GM18867 (cell line): Measurements from ENCODE around the gene TOR1AIP2.
"Not testable (repeated sequence)": the region's sequence is repeated elsewhere in the genome, so short reads cannot be mapped to it uniquely, and the experiment has no call there.

Experiments
- ATAC-seq: cut with Tn5 transposase; IDR thresholded peaks from one replicate; pipeline ENCODE4 v1.9.1; 2021; ENCODE audit warnings: mild to moderate bottlenecking, moderate library complexity; ENCODE audit not compliant: unreplicated experiment

The TOR1AIP2 gene

DNA sequence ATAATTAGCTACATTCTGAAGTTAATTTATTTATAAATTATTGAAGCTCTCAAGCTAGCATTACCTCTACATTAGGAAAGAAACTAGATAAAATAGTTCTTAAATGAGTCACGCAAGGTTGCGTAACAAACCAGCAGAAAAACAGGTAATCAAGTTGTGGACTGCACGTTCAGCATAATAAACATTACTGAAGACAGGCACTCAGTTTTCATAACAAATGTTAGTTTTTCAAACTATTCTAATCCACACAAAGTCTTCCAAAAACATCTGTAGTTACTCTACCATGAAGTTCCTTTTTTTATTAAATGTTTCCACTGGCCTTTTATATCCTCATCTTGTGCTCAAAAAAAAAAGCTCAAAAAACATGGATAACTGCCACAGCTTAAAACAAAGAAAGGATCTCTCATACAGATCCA, 1.3 kb downstream of the TOR1AIP2 start:
- ATAC-seq = no peak

DNA sequence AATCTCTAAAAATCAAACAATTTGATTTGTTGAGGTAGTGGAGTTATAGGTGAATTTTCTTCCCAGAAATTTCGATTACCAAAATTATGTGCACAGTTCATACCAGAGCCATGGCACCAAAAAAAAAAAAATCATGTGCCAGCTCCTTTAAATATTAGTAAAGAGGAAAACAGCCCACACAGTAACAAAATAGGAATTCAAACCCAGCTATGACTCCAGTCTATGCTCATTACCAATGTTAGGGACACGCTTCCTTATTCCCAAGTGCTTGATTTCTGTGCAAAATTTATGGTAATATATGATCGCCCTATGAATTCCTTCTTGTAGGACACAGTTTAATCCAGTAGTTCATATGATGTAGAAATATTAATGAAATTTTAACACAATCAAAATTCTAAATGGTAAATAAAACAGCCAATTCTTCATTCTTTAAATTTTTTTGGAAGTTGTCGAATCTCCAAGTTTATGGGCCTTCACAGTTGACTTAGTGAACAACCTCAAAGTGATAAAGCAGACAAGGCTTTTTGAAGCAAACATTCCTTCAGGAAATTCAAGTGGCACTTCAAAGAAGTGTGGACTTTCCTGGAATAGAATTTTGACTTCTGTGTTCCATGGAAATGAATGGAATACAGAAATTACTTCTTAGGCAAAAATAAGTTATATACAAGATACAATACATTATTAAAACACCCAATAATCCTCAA, 1.9 kb downstream of the TOR1AIP2 start:
- ATAC-seq = no peak

DNA sequence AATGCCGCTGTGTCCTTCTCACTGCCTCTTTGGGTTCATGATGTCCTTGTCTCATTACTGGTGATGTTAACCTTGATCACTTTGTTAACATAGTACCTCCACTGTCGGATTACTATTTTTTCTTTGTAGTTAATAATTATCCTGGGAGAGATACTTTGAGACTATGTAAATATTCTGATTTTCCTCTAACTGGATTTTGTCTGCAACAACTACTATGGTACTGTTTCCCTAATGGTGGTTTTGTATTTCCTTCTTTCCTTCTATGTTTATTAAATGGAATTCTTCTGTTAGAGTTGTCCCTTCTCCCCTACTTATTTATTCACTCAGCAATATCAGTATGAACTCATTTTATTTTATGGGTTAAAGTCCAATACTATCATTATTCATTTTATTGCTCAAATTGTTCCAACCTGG, 4.2 kb downstream of the TOR1AIP2 start:
- no peak for ATAC-seq

DNA sequence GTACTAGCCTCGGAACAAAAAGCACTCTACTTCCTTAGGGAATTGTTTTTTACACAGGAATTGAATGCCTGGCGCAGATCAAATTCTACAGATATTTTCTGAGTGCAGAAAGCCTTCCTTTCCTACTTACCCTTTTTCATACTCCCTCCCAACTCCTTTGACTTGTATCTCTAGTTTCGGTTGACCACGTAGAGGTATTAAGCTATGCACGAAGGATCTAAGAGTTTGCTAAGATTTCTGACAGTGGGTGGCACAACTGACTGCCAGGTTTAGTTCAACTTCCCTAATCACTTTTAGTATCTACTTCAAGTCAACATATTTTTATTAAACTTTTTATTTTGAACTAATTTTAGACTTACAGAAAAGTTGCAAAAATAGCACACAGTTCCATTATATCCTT, 5.0 kb downstream of the TOR1AIP2 start:
- ATAC-seq = no peak

DNA sequence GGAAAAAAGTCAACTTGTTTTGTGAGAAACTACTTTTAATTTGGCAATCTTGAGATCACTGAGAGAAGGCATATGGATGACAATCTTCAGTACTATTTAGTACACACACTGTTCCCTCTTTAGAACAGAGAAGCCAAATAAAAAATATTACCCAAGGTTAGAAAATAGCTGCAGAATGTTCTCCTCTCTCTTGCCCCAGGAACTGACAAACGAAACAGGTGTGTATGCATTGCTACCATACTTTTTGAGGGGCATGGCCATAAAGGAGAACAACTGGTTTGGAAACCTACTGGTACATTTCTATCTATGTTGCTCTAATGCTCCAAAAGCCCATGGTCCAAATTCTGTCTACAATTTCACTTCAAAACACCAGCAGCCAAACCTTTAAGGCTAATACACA, 5.7 kb downstream of the TOR1AIP2 start:
- ATAC-seq = no peak

DNA sequence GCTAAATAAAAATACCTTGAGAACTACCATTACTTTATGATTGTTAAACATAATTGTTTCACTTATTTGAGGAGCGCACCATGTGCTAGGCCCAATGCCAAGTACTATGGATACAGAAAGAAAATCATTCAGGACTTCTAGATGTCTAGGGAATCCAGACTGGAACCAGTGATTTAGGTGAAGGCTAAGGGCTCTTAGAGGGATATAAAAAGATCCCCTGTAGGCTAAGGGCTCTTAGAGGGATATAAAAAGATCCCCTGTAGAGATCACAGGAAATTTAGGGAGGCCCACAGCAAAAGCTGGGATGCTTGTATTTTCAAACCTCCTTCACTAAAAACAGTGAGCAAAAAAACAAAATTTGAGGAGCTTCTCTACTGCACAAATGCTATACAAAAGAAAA, 6.7 kb downstream of the TOR1AIP2 start:
- ATAC-seq = no peak

DNA sequence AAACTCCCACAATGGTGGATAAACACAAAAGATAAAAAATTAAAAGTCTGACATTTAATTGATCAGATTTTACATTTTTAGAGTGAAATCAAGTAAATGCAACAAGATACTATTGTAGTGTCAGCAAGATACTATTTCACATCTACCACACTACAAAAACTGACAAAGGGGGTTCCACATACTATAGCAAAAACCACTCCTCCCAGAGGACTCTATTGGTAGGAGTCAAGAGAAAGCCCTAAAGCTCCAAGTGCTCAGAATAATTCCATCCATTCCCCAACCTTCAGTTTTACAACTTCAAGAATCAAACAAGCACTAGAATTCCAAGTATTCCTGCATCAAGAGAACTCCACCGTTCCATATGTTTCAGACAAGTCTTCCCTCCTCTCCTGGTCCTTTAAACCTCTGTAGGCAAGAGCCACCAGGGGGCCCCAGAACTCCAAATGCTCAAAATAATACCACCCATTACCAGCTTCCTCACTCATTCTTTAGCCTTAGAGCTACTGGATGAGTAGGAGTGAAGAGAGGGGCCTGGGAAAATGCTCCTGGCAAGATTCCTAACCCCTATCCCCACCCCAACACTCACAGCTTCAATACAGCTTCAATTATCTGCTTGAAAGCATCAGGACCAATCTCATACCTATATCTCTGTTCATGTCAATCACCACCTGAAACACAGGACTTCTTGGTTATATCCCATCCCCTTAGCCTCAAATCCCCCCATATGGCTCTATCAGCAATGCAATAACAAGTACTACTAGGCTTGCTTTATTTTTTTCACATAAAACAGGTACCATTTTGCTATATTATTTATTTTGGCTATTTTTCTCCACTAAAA, 9.9 kb downstream of the TOR1AIP2 start:
- ATAC-seq = peak; percentile 71

DNA sequence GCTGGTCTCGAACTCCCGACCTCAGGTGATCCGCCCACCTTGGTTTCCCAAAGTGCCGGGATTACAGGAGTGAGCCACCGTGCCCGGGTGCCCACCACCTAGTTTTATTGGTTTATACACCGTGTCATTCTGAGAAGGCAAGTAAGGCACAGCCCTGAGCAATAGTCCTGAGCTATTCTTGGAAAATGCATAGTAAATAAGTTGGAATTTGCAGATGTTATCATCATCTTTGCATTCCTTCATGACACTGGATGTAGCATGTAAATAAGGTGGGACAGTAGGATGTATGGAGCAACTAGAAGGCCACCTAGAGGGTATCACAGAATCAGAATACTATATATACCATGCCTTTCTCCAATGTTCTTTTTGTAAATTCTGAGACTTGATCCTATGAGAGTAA, 11.0 kb downstream of the TOR1AIP2 start:
- ATAC-seq = no peak

DNA sequence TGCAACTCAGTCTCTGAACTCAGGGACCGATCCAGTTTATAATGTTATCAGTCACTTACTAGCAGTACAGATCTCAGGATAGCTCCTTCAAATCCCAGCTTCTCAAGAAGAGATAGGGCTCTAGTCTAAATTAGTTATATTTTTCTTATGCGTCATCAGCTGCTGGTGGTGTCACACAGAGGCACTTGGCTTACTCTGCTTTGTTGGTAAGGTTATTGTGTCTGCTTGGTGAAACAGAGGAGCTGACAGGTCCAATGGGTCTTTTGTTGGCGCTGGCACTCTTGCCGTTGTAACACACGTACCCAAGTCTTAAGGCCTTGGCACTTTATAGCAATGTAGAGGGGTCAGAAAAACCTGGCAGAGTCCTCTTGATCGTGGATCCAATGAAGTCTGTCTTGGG, 12.2 kb downstream of the TOR1AIP2 start:
- ATAC-seq = no peak

DNA sequence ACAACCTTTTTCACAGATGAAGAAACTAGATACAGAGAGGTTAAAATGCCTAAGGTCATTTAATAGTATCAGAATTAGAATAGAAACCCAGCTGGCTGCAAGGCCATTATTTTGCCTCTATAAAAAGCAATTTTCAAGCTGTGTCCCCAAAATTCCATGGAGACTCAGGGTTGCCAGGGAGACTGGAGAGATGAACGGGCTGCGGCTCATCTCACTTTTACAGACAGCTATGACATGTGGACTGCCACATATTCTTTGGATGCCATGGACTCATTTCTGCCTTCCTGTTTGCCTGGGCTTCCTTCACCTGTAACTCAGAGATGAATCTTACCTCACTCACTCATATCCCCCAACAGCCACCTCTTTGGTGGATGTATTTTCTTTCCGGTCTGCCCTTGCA, 17.0 kb downstream of the TOR1AIP2 start:
- no peak for ATAC-seq

DNA sequence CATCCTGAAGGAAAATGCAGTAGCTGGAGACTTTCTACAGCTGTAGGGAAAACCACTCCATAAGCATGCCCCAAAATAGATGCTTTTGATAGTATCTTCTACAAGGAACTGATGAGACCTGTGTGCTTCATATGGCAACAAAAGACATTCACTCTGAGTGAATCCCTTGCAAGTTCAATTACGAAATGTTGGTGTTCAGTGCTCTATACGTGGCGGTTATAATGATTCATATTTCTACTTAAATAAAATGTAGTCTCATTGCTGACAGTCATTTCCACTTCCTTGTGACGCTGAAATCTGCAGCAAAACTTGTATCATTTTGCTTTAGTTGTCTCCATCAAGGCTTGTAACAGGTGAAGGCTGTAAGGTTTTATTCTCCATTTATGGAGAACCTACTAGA, 20.6 kb downstream of the TOR1AIP2 start:
- no peak for ATAC-seq

DNA sequence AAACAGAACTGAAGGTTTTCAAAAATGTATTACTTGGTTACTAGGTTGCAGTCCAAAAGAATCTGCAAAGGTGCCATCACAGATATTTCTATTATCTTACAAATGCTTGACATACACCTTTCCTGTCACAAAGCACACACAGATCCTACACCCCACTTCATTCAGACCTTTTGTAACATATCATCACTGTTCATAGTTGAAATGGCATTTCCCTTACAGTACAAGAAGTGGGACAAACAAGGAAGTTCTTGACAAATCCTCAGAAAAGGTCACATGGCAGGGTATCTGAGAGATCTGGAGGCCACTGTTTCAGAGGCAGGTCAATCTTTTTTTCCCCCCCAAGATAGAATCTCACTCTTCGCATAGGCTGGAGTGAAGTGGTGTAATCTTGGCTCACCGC, 21.3 kb downstream of the TOR1AIP2 start:
- no peak for ATAC-seq

DNA sequence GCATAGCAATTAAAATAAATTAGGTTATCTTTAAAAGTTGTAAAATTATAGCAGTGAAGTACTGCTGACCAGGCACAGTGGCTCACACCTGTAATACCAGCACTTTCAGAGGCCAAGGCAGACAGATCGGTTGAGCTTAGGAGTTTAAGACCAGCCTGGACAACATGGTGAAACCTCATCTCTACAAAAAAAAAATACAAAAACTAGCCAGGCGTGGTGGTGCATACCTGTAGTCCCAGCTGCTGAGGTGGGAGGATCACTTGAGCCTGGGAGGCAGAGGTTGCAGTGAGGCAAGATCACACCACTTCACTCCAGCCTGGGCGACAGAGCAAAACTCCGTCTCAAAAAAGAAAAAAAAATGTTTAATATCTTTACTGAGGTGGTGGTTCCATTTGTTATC, 21.8 kb downstream of the TOR1AIP2 start:
- ATAC-seq = not testable (repeated sequence)

DNA sequence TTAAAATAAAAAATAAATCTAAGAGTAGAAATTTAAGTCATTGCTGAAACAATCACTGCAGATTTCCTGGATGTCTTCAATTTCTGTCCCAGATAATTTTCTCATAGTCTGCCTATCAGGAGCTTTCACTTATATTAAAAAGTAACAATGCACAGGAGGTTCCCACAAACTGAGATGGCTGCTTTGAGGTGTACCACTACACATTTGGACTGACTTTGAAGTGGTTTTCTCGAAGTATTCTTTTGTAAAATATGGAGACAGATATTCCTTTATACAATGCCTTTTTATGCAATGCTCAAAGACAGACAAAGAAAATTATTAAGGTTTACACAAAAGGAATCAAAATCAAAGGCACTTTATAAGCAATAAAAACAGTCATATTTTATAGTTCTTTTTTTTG, 24.5 kb downstream of the TOR1AIP2 start:
- no peak for ATAC-seq

DNA sequence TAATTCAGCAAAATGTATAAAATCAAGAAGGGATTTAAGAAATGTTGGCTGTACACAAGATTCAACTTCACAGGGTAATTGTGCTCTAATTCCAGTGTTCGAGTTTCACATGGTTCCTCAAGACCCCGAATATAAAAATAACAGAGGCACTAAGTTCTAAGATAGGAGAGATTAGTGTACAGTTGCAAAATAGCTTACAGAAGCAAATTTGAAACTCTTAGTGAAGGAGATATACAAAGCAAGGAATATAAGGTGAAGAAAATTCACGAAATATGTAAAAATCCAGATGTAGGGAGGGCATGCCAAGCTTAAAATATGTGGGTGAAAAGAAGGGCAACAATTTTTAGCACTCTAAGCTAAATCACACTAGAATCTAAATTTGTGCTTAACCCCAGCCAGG, 29.4 kb downstream of the TOR1AIP2 start:
- no peak for ATAC-seq

DNA sequence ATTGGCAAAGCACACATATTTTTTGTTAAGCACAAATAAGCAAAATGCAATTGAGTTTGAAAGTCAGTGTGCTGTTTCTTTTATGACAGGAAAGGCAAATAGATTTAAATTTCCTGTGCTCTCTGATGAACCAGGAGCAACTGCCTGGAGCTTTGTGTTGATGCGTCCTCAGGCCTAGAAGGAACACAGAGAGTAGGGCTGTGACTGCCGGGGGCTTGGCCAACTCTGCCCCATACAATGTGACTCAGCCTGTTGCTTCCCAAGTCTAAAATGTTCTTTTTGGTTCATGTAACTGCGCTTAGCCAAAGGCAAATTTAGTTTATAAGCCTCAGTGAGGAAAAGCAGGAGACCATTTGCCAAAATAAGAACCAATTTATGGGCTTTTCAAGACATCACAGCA, 37.5 kb downstream of the TOR1AIP2 start:
- ATAC-seq = no peak

DNA sequence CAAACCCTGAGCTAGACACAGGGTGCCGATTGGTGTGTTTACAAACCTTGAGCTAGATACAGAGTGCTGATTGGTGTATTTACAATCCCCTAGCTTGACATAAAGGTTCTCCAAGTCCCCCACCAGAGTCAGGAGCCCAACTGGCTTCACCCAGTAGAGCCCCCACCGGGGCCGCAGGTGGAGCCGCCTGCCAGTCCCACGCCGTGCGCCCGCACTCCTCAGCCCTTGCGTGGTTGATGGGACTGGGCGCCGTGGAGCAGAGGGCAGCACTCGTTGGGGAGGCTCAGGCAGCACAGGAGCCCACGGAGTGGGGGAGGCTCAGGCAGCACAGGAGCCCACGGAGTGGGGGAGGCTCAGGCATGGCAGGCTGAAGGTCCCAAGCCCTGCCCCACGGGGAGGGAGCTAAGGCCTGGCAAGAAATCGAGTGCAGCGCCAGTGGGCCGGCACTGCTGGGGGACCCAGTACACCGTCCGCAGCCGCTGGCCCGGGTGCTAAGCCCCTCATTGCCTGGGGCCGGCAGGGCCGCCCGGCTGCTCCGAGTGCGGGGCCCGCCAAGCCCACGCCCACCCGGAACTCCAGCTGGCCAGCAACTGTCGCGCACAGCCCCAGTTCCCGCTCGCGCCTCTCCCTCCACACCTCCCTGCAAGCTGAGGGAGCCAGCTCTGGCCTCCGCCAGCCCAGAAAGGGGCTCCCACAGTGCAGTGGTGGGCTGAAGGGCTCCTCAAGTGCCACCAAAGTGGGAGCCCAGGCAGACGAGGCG, 40.7 kb downstream of the TOR1AIP2 start:
- not testable (repeated sequence) for ATAC-seq

DNA sequence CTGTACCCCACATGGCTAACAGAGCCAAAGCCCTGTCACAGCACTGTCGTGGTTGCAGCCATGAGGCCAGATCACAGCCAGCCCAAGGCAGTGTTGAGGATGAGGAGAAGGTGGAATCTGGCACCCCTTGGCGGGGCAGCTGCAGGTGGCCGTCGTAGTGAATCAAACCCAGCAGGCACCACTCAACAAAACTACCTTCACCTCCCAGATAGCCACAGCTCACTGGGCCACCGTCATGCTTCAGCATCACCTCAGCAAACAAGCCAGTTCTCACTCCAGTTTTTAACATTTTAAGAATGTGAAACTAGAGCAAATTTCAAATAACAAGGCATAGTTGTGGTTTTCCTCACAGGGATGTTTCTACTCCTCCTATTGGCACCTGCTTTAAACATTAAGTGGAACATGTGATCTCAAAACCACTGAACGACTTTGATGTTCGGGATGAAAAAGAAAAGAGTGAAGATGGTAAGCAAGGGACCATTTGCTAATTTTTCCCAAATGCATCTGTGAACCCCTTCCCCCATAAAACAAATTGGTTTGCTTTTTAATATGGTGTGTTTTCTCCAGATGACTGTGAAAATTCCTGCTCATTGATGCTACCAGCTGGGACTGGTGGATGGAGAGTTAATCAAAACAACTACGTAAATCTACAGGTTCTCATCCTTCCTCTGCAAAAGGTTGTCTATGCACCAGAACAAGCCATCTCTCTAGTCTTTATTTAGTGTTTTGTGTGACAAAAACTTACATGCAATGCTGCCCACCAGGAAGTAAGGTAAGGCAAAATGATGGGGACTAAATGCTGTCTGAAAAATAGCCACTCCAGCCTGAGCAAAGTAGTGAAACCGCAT, 45.5 kb downstream of the TOR1AIP2 start:
- ATAC-seq = no peak

DNA sequence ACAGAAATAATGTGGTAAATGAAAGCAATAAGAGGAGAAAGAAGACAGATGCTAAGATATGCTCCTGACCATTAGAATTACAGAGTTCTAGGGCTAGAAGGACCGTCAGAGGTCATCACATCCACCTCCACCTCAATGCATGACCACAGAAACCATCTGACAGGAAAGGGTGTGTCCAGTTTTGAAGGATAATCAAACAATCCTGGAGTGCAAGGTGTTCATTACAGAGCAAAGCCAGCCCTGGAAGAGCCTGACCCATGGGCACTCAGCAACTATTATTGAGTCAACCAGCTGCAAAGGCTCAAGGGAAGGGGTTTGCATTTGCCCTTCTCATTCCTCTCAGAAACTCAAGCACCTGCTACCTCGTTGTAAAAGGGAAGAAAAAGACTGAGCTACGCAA, 46.4 kb downstream of the TOR1AIP2 start:
- ATAC-seq = no peak

DNA sequence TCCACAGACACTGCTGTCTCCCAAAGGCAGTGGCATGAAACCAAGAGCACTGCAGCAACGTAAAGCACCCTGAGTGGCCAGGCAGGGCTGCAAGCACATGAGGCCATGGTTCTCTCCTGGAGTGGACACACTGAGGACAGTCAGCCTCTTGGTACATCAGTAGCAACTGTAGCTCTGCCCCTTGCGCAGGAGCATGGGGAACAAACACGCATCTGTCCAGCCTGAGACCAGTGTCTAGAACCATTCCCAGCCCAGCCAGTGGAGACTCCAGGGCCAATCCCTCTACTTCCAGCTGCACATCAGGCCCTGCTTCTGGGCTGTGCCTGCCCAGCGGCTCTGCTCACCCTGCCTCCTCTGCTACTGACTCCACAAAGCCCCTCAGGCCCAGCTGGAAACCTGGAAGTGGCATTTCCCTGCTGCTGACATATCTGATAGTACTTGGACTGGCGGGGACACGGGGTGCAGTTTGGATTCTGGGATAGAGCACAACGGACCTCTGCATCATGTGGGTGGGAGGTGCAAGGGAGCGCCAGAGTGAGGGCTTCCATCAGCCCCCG, 49.0 kb downstream of the TOR1AIP2 start:
- ATAC-seq = no peak
